ENCODE measurements around the gene MICAL2.

Gene MICAL2

DNA sequence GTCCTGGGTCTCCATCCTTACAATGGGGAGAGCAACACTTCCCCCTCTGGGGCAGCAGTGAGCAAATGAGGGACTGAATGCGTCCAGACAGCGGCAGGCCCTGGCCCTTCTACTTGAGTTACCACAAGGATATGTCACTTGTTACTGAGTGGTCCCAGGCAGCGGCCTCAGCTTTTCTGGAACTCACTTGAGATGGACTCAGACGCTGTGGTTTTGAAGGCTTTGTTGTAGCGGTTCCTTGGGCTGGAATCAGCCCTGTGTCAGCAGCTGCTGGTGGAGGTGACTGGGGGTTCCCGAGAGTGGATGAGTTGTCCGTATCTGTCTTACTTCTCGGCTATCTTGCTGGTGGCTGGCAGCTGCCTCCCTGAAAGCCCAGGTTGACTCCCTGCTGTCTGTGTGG, 77.0 kb downstream of the MICAL2 start:
- no peak for DNase-seq (ENCODE audit: low read depth)
- in situ Hi-C loops (cut with HindIII; ENCODE audit: low sequenced_read_pairs) = no loop called here

DNA sequence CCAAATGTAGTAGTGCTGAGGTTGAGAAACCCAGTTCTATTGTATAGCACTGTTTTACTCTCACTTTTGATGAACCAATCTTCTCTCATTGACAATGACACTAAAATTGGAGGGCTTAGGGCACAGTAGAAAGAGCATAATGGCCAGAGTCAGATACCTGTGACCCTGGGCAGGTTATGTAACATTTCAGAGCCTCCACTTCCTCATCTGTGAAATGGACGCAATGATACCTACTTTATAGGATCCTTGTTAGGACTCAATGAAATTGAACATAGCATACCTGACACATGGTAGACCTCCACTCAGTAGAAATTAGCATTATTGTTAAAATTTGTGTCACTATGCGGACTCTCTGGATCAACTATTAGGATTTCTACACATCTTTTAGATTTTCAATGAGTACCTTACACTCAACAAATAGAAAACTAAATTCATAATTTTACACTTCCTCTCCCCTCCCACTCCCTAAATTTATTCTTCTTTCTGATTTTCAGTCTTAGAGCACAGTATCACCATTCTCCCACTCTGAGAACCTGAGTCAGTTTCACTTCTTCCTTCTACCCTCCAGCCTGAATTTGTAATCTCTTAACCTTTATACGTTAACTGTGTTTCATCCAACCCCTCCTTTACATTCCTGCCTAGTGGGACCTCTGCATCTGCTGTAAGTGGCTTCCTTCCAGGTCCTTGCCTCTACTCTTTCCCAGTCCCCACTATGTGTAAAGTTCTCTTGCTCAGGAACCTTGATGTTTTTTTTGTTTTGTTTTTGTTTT, 78.3 kb downstream of the MICAL2 start:
- no peak for DNase-seq (ENCODE audit: low read depth)
- TF ChIP-seq, protein P1, sequence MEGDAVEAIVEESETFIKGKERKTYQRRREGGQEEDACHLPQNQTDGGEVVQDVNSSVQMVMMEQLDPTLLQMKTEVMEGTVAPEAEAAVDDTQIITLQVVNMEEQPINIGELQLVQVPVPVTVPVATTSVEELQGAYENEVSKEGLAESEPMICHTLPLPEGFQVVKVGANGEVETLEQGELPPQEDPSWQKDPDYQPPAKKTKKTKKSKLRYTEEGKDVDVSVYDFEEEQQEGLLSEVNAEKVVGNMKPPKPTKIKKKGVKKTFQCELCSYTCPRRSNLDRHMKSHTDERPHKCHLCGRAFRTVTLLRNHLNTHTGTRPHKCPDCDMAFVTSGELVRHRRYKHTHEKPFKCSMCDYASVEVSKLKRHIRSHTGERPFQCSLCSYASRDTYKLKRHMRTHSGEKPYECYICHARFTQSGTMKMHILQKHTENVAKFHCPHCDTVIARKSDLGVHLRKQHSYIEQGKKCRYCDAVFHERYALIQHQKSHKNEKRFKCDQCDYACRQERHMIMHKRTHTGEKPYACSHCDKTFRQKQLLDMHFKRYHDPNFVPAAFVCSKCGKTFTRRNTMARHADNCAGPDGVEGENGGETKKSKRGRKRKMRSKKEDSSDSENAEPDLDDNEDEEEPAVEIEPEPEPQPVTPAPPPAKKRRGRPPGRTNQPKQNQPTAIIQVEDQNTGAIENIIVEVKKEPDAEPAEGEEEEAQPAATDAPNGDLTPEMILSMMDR (IDR thresholded peaks at IDR 0.05; ENCODE audit: low read depth, low read length, missing control alignments) = no peak
- in situ Hi-C loops (cut with HindIII; ENCODE audit: low sequenced_read_pairs) = no loop called here
- no peak overlapping the region for H3K4me3 ChIP-seq (ENCODE audit: low read depth, low read length)

More for the DNA sequence above, 77.0 kb downstream of the MICAL2 start:
- no peak overlapping the region for H3K4me3 ChIP-seq (ENCODE audit: low read depth, low read length)
- TF ChIP-seq, protein P1 (IDR thresholded peaks at IDR 0.05; ENCODE audit: low read depth, low read length, missing control alignments) = peak; percentile 5

DNA sequence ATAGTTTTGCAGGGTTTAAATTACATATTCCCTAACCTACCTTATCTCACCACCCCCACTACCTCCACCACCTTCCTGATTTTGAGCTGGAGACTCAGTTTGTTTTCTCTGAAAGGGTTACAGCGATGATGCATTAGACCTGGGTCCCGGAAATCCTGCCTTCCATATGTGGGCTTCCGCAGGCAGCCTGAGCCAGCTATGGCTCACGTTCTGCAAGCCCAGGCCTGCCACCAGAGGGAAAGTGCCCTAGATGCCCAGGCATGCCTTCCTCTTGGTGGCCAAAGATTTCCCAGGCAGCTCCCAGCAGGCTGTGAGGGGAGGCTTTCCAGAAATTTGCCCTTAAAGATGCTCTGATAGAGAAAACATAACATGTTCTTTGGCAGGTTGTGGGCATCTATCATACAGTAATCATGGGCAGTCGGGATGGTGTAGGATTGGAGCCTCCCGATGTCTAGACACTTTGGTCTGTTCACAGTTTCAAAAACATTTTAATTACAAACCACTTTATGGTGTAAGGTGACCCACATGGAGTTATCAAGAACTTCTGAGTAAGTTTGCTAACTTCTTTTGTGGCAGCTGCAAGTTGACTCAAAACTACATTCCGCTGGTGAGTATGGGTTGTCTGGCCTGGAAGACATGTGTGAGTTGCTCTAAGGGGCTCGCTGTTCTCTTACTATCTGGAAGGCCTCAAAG, 79.3 kb downstream of the MICAL2 start:
- no peak overlapping the region for H3K4me3 ChIP-seq (ENCODE audit: low read depth, low read length)
- TF ChIP-seq, protein P1 (IDR thresholded peaks at IDR 0.05; ENCODE audit: low read depth, low read length, missing control alignments) = no peak
- in situ Hi-C loops (cut with HindIII; ENCODE audit: low sequenced_read_pairs) = no loop called here
- DNase-seq (ENCODE audit: low read depth) = no peak

DNA sequence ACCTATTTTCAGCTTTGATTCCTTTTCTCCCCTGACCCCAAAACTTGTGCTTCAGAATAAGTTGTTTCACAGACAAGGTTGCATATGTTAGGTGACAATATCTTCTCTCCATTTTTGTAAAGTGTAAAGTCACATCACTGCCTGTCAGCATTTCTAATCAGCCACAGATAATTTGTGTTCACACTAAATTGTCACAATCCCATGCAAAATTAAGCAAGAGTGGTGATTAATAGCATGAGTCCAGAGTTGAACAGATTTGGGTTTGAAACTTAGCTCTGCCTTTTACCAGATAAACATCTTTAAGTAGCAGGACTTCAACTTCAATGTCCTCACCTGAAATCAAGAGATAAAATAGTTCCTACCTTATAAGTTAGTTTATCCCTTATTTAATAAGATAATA, 80.1 kb downstream of the MICAL2 start:
- DNase-seq (ENCODE audit: low read depth) = no peak
- TF ChIP-seq, protein P1 (IDR thresholded peaks at IDR 0.05; ENCODE audit: low read depth, low read length, missing control alignments) = no peak
- in situ Hi-C loops (cut with HindIII; ENCODE audit: low sequenced_read_pairs) = no loop called here
- no peak overlapping the region for H3K4me3 ChIP-seq (ENCODE audit: low read depth, low read length)

DNA sequence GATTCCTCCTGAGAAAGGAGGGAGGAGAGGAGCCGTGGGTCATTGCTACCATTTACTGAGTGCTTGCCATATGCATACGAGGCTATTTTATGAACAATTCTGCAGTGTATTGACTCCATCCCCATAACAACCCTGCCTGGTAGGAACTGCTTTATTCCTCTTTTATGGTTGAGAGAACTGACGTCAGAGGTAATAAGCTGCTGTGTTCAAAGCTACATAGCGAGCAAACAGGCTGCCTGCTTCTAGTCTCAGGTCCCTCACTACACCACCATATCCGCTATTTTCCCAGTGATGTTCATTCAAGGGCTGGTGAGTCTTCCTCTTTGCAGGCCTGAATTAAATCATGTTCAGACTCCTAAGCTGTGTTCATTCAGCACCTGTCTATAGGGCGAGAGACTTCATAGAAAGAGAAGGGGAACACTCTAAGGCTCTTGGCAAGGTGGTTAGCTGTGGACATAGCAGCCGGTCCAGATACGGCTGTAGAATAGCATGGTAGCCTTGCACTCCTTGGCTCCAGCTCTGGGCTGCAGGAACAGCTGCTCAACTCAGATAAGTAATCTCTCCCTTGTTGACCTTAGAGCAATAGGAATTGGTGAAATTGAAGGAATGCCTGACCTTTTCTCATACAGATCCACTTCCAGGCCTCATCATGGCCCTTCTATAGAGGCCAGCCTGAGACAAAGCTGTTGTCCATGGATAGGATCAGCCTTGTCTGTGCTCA, 82.6 kb downstream of the MICAL2 start:
- TF ChIP-seq, protein P1 (IDR thresholded peaks at IDR 0.05; ENCODE audit: low read depth, low read length, missing control alignments) = no peak
- no peak for DNase-seq (ENCODE audit: low read depth)
- no peak overlapping the region for H3K4me3 ChIP-seq (ENCODE audit: low read depth, low read length)
- in situ Hi-C loops (cut with HindIII; ENCODE audit: low sequenced_read_pairs) = no loop called here

DNA sequence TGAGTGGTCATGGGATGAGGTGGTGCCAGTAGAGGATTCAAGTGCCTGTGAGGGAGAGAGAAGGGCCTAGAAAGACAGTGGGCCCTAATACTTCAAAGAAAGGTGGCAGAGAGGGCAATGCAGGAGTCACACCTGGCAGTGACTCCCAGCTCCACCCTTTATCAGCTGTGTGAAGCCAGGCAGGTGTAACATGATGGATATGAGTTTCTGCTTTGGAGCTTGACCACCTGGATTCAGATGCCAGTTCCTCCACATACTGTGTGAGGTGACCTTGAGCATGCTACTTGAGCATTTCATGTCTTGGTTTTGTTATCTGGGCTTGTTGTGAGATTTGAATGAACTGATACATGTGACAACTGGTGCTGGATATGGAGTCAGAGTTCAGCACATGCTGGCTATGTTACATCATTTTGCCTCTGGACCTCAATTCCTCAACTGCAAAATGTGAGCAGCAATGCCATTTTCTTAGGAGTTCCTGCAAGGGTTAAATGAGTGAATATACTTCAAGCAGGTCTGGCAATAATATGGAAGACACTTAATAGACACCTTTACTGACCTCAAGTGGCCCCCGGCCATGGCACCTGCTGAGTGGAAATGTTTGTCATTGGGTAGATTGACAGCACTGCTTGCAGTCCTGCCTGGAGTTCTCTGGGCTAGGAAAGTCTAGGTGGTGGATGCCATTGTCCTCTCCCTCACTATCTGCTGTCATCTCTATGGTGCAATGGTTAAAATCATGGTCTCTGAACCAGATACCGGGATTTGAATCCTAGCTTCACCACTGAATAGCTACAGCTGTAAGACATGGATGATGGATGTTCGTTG, 83.3 kb downstream of the MICAL2 start:
- DNase-seq (ENCODE audit: low read depth) = no peak
- TF ChIP-seq, protein P1 (IDR thresholded peaks at IDR 0.05; ENCODE audit: low read depth, low read length, missing control alignments) = no peak
- no peak overlapping the region for H3K4me3 ChIP-seq (ENCODE audit: low read depth, low read length)
- in situ Hi-C loops (cut with HindIII; ENCODE audit: low sequenced_read_pairs) = no loop called here
